HG03196 (cell line): ENCODE results near the gene NPTN.
"Not testable (repeated sequence)": the region's sequence is repeated elsewhere in the genome, so short reads cannot be mapped to it uniquely, and the experiment has no call there.

Source experiments
- ATAC-seq: cut with Tn5 transposase; IDR thresholded peaks from one replicate; pipeline ENCODE4 v1.9.1; 2021; ENCODE audit not compliant: unreplicated experiment

NPTN gene

GRCh38 chr15:73633111-73633990 lies at the start of gene NPTN:
Gene NPTN (minus strand): TSS chr15:73633389. CDS start chr15:73633215, 174 bp downstream.
- peak; percentile 82 for ATAC-seq

GRCh38 chr15:73682600-73683090 lies 49.5 kb upstream of the NPTN start:
- no peak for ATAC-seq

DNA sequence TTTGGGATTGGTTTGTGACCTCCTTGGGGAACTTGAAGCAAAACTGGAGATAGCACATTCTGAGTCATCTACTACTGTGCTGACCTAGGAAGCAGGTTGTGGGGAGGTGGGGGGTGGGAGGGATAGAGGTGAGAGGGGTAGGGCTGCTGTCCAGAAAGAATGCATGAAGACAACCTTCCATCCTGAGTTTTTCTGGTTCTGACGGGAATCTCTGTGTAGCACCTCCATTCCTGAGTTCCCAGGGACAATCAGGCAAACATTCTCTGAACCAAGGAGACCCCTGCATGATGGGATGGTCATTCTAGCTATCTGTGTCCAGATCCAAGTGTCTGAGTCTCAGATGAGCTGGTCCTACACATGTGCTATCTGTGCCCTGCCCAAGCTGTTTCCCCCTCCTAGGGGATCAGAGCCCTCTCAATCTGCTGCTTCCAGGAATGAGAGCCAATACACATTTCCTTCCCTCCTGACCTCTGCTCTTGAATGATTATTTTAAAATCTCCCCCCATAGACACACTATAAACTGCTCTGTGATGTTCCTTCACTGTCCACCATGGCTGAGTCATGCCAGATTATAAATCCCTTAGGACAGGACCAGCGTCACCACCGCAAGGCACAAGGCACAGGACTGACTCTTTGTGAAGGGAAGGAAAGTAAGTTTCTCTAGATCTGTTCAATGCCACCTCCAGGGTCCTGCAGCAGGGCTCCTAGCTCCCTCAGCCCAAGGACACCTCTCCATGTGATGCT lies 48.8 kb upstream of the NPTN start:
- ATAC-seq, result no peak

GRCh38 chr15:73681063-73681462 lies 47.9 kb upstream of the NPTN start:
- no peak for ATAC-seq

DNA sequence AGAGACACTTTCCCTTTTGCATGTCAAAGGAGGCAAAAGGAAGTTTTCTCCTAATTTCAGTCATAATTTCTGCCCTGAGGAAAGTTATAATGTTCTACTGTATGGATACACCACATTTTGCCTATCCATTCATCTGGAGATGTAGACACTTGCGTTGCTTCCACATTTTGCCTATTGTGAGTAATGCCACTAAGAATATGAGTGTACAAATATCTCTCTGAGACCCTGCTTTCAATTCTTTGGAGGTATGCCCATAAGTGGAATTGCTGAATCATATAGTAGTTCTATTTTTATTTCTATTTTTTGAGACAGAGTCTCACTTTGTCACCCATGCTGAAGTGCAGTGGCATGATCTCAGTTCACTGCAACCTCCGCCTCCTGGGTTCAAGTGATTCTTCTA lies 47.4 kb upstream of the NPTN start:
- ATAC-seq, result no peak

GRCh38 chr15:73679964-73680363 lies 46.8 kb upstream of the NPTN start:
- no peak for ATAC-seq

DNA sequence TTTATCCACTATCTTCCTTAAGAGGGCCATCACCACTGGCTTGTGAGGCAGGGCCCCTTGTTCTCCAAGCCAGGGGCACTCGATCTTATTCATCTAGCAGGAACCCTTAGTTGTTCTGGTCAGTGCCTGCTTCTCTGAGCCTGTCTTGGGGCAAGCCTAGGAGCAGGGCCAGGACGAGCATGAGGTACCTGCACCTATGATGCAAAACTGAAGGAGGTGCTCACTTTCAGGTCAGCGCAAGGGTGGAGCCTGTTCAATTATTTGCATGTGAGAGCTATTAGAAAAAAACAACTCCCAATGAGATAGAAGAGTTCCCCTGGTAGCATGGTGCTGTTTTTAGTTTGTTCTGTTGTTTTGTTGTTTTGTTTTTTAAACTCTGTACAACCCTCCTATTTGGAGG lies 46.0 kb upstream of the NPTN start:
- no peak for ATAC-seq

DNA sequence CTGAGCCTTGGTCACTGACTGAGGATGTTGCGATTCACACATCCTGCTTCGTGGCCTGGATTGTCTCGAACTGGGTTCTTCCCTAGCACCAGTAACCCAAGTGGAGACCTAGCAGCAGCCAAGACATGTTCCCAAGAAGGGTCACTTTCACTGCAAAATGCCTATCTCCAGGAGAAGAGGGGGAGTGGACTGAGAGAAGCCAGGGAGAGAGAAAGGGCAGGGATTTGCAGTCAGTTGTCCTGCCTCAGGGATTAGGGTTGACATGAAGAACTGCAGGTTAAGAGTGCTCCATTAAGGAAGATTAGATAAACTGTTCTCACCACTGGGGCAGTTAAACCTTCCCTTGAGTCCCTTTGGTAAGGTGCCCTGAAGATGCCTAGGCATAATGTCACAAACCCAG lies 45.3 kb upstream of the NPTN start:
- no peak for ATAC-seq

DNA sequence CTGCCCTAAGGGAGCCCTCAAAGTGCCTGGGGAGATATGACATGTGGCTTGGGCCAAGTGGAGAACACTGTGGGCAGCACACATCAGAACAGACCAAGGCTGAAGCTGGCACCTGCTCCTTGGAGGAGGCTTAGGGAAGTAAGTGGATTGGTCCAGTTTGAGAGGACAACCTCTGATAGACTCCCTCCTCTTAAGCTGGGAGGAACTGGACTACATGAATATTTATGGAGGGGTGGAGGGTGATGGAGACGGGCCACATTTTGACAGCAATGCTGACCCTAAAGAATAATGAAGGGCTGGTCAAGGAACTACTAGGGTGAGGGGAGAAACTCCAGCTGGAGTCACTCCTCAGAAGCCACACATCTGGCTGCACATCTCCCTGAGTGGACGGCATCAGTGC lies 44.5 kb upstream of the NPTN start:
- no peak for ATAC-seq

DNA sequence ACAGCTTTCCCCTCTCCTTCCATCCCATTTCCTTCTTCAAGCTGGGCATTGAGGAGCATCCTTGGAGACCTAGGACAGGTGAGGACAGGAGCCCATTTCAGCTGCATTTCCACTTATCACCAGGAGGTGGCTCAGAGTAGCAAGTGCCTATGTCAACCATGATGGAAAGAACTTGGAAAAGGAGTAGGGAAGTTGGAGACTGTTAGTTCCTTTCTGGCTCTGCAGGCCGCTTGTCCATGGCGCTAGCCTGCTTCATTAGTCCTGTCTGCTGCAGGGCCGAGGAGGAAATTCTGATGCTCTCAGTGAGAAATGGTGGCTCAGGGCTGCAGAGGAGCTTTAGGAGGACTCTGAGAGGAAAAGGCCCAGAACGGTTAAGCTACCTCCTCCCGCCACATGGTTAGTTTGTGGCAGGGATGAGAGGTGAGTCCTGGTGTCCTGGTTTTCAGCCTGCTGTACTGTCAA lies 44.0 kb upstream of the NPTN start:
- no peak for ATAC-seq

DNA sequence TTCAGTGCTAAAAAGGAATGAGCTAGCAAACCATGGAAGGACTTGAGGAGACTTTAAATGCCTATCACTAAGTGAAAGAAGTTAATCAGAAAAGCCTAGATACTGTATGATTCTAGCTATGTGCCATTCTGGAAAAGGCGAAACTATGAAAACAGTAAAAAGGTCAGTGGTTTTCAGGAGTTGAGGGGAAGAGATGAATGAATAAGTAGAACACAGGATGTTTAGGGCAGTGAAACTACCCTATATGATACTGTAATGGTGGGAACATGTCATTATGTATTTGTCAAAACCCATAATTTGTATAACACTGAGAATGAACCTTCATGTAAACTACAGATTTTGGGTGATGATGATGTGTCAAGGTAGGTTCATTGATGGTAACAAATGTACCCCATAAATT lies 41.4 kb upstream of the NPTN start:
- no peak for ATAC-seq

- ATAC-seq, result no peak
Measured at GRCh38 chr15:73660455-73660854, 27.3 kb upstream of the NPTN start.

GRCh38 chr15:73658645-73659044 lies 25.5 kb upstream of the NPTN start:
- no peak for ATAC-seq

GRCh38 chr15:73655724-73656123 lies 22.5 kb upstream of the NPTN start:
- no peak for ATAC-seq

- no peak for ATAC-seq
Measured at GRCh38 chr15:73654659-73655058, 21.5 kb upstream of the NPTN start.

DNA sequence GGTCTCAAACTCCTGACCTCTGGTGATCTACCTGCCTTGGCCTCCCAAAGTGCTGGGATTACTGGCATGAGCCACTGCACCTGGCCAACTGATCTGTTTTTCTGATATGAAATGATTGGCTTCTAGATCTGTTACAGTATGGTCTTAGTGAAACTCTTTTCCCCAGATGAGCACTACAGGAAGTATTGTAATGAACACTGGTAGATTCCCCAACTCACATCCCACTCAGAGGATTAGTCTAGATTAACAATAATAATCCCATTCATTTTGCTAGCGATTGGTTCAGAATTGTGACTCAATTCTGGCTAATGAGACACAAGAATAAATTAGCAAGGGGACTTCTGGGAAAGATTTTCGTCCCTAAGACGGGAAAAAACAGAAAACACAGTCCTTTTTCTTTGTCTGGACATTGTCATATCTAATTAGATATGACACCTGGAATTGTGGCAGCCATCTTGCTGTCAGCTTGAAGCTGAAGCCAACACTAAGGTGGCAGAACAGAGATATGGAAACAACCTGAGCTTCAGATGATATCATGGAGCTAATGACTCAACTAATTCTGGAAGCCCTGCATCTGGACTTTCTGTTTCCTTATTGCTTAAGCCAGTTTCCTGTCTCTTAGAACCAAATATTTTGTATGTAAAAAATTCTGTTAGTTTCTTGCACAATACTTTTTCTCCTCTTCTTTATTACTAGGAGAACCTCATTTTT lies 17.4 kb upstream of the NPTN start:
- no peak for ATAC-seq

DNA sequence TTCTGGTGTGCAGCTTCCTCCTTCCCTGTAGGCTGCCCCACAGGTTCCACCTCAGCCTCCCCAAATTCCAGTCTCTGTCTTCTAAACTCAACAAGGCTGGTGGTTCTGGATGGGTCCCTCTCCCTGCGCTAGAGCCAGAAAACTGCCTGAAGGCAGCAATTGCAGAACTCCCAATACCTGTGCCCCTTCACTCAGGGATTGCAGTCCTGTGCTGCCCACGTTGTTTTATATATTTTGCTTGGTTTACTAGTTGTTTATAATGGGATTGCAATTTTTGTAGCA lies 14.8 kb upstream of the NPTN start:
- ATAC-seq, result no peak

DNA sequence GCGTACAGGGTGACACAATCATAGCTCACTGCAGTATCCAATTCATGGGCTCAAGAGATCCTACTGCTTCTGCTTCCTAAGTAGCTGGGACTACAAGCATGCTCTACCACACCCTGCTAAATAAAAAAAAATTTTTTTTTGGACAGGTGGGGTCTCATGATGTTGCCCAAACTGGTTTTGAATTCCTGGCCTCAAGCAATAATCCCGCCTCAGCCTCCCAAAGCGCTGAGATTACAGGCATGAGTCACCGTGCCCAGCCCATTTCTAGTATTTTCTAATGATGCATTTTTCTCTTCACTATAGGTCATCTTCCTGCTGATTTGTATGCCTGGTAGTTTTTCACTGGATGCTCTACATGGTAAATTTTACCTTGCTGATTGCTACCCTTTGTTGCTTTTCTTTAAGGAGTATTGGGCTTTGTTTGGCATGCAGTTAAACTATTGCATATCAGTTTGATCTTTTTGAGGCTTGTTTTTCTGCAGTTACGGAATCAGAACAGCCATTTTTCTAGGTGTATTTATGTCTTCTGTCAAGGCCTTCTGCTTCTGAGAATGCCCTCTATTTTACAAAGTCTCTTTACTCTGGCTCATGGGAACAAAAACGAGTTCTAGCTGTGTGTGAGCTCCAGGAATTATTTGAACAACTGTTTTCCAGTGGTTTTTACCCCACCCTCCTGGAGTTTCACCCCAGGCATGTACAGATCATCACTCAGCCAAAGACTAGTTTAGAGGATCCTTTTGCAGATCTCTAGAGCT lies 14.2 kb upstream of the NPTN start:
- no peak for ATAC-seq

- not testable (repeated sequence) for ATAC-seq
Measured at GRCh38 chr15:73639464-73639863, 6.3 kb upstream of the NPTN start.

DNA sequence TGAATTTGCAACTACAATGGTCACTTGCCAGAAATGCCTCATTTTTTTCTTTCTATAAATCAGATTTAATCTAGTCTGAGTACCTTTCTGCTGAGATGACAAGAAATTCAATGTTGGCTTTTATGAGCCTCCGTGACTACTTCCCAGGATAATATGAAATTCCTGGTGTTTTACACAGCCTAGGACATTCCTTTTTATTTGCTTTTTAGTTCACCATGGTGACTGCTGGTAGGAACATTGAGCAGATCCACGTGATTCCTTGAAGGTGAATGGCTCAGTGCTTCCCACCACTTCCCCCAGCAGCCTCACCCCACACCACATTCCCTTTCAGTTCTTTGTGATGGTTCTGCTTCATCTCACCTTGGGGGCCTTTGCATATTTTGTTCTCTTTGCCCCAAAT lies 4.3 kb upstream of the NPTN start:
- no peak for ATAC-seq

- ATAC-seq, result no peak
Measured at GRCh38 chr15:73633991-73634495, 854 bp upstream of the NPTN start.
